Epithelial cell of proximal tubule (primary cell): ENCODE results near the gene USP21. TPM values are rescaled to one million over a fixed set of nuclear protein-coding genes. Genes with fewer than 3 reads are reported as not detected.

ENCODE experiments used
- DNase-seq: peaks from one replicate; pipeline ENCODE4 v3.0.0-alpha.2; 2011; ENCODE audit warnings: low read depth
- H3K4me3 ChIP-seq: 2 replicates; pipeline ENCODE4 v1.5.1; 2011; ENCODE audit warnings: low read depth, mild to moderate bottlenecking, low read length
- total RNA-seq: library from RNA; depleted of rRNA; stranded (reverse); fragments of >200 nt; gene quantifications from 2 replicates; pipeline ENCODE4 v1.2.3, GENCODE V29; 2015
- TF ChIP-seq, protein P1 (sequence below): conservative IDR thresholded peaks from 2 replicates; pipeline ENCODE4 v1.5.1; 2012; ENCODE audit warnings: low read depth, mild to moderate bottlenecking, low read length

The USP21 gene
- total RNA-seq, 1 donor from 2014 or later = 20.6 TPM

DNA sequence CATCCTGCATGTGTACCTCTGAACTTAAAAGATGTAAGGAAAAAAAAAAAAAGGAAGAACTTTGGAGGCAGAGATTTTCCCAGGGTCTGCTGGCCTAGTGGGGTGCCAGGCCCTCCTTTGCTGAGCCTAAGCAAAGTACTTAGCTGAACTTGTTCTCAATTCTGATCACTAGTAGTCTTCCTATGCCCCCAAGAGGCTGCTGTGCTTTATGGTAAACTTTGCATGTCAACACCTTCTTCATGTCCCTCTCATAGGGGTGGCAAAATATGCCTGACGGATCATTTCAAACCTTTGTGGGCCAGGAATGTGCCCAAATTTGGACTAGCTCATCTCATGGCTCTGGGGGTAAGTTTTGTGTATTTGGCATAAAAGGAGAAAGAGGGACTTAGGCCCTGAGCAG, 1.4 kb upstream of the USP21 start:
- no peak for DNase-seq
- H3K4me3 ChIP-seq = no peak overlapping the region
- TF ChIP-seq, protein P1, sequence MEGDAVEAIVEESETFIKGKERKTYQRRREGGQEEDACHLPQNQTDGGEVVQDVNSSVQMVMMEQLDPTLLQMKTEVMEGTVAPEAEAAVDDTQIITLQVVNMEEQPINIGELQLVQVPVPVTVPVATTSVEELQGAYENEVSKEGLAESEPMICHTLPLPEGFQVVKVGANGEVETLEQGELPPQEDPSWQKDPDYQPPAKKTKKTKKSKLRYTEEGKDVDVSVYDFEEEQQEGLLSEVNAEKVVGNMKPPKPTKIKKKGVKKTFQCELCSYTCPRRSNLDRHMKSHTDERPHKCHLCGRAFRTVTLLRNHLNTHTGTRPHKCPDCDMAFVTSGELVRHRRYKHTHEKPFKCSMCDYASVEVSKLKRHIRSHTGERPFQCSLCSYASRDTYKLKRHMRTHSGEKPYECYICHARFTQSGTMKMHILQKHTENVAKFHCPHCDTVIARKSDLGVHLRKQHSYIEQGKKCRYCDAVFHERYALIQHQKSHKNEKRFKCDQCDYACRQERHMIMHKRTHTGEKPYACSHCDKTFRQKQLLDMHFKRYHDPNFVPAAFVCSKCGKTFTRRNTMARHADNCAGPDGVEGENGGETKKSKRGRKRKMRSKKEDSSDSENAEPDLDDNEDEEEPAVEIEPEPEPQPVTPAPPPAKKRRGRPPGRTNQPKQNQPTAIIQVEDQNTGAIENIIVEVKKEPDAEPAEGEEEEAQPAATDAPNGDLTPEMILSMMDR = no peak

DNA sequence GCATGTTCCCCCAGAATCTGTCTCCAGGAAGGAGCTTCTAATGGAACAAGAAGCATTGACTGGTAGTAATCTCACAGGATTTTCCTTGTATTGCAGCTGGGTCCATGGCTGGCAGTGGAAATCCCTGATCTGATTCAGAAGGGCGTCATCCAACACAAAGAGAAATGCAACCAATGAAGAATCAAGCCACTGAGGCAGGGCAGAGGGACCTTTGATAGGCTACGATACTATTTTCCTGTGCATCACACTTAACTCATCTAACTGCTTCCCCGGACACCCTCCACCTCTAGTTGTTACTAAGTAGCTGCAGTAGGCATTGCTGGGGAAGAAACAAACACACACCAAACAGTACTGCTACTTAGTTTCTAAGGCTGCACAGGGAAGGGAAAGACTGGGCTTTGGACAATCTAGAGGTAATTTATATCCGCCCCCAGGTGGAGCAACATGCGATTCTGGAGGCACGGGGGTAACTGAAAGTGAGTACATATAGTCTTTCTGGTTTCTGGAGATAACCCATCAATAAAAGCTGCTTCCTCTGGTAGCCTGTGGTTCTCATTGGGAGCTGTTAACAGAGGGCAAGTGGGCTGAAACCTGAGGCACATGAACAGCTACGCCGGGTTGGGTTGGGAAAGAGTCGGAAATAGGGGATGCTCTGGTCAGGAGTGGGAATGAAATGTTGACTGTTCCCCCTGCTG, 837 bp upstream of the USP21 start:
- peak overlapping the region; percentile 75 for H3K4me3 ChIP-seq

DNA sequence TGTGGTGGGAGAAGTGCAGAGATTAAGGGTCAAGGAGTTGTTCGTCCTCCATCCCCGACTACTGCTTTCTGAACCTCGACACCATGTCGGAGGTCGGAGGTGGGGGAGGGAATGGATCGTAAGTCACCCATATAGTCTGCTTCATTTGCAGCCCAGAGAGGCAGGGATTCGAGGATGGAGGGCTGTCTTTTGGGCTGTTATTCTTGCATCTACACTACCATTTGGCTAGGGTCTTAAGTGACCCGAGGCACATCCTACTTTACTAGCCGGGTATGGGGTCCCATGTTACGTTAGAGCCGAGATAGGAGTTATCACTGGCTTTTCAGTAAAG, 578 bp downstream of the USP21 start:
- no peak for DNase-seq
- TF ChIP-seq, protein P1 = no peak
- peak overlapping the region; percentile 75 for H3K4me3 ChIP-seq

More for the DNA sequence above, 837 bp upstream of the USP21 start:
- no peak for DNase-seq
- TF ChIP-seq, protein P1 = no peak

DNA sequence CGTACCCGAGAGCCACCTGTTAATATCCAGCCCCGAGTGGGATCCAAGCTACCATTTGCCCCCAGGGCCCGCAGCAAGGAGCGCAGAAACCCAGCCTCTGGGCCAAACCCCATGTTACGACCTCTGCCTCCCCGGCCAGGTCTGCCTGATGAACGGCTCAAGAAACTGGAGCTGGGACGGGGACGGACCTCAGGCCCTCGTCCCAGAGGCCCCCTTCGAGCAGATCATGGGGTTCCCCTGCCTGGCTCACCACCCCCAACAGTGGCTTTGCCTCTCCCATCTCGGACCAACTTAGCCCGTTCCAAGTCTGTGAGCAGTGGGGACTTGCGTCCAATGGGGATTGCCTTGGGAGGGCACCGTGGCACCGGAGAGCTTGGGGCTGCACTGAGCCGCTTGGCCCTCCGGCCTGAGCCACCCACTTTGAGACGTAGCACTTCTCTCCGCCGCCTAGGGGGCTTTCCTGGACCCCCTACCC, 1.4 kb downstream of the USP21 start:
- TF ChIP-seq, protein P1 = no peak
- DNase-seq = no peak
- H3K4me3 ChIP-seq = no peak overlapping the region

DNA sequence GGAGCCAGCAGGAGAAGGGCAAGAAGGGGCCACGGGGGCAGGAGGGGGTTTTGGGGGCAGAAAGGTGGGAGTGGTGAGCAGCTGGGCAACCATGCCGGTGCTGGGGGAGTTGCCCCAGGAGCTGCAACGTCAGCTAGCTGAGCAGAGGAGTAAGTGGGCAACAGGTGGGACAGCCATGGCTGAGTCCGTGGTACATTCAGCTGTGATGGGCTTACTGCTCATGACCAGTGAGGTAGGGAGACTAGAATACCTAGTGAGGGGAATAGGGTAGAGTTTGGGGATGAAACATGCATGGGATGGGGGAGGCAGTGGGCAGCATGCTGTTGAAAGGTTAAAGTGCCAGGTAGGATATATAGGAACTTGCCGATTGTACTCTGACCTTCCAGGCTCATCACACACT, 2.4 kb downstream of the USP21 start:
- H3K4me3 ChIP-seq = no peak overlapping the region
- no peak for DNase-seq
- TF ChIP-seq, protein P1 = no peak

DNA sequence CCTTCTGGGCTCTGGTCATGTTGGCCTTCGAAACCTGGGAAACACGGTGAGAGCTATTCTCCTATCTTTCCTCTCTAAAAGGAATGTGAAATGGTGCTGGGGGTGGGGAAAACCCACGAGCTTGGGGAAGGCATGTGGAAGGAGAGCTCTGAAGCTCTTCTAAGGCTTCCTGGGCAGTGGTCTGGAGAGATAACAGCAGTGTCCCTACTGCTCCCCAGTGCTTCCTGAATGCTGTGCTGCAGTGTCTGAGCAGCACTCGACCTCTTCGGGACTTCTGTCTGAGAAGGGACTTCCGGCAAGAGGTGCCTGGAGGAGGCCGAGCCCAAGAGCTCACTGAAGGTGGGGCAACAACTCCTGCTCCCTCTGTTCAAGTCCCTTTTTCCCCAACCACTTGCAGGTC, 2.8 kb downstream of the USP21 start:
- H3K4me3 ChIP-seq = no peak overlapping the region
- TF ChIP-seq, protein P1 = no peak
- no peak for DNase-seq

DNA sequence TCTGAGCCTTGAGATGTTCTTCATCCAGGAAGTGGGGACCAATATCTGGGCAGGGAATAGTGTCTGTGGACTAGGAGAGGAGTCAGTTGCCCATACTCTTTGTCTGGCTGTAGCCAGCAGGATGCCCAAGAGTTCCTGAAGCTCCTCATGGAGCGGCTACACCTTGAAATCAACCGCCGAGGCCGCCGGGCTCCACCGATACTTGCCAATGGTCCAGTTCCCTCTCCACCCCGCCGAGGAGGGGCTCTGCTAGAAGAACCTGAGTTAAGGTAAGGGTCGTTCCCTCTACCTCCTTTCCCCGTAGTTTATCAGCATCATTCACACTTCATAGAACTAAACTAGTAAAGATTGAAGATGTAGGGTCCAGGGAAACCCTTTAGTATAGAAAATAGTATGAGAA, 3.5 kb downstream of the USP21 start:
- DNase-seq = no peak
- TF ChIP-seq, protein P1 = no peak
- no peak overlapping the region for H3K4me3 ChIP-seq
